Measurements from ENCODE around the gene ATP9A. TPM values are rescaled to one million over a fixed set of nuclear protein-coding genes. Genes with fewer than 3 reads are reported as not detected.

ATP9A gene
- total RNA-seq, 1 donor from 2014 or later: 24.6 TPM

DNA sequence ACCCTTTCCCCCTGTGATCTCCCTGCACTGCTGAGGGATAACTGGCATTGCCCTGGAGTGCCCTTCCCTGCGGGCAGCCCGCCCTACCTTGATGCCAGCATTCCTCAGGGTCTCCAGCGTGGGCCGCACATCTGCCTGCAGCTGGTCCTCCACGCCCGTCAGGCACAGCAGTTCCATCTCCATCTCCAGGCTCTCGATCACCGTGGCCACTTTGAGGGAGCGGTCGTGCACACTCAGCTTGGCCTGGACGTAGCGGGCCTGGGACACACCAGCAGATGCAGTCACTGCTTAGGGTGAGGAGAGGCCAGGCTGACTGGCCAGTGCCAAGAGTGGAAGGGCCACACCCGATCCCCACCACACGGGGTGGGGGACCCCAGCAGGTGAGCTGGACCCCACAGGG is 143.1 kb downstream of the ATP9A start:
- no peak for DNase-seq

DNA sequence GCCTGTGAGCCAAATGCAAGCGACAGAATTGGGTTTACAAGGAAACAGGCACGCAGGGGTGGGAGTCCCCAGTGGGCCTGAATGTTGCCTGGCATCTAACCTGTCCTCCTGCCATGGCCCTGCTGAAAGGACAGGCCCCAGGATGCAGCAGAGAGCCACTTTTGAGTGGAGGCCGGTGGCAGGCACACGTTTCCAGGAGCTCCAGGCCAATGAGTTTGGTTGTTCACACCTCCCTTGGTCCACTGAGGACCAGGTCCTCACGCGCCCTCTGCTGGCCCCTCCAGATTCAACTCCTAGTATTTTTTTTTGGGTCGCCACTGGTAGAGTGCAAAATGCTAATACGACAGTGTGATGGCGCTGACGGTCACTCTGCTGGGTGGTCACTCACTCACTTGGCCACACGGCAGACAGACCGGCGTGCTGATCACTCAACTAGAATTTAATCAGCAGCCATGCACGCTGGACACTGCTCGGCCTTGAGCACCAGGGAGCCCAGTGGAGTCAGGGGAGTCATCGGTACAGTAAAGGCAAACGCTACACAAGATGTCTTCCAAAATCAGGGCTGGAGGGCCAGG is 143.9 kb downstream of the ATP9A start:
- DNase-seq: peak; percentile 15

DNA sequence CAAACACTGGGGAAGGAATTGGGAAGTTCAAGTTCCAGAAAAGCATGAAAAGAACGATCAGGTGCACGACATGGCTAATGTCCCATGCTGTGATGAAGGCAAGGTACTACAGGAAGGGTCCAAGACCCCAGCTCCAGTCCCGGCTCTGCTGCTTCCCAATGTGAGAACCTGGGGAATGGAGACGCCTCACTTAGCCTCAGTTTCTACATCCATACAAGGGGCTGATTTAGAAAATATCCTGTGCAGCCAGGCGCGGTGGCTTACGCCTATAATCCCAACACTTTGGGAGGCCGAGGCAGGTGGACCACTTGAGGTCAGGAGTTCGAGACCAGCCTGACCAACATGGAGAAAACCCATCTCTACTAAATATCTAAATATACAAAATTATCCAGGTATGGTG is 144.9 kb downstream of the ATP9A start:
- no peak for DNase-seq

DNA sequence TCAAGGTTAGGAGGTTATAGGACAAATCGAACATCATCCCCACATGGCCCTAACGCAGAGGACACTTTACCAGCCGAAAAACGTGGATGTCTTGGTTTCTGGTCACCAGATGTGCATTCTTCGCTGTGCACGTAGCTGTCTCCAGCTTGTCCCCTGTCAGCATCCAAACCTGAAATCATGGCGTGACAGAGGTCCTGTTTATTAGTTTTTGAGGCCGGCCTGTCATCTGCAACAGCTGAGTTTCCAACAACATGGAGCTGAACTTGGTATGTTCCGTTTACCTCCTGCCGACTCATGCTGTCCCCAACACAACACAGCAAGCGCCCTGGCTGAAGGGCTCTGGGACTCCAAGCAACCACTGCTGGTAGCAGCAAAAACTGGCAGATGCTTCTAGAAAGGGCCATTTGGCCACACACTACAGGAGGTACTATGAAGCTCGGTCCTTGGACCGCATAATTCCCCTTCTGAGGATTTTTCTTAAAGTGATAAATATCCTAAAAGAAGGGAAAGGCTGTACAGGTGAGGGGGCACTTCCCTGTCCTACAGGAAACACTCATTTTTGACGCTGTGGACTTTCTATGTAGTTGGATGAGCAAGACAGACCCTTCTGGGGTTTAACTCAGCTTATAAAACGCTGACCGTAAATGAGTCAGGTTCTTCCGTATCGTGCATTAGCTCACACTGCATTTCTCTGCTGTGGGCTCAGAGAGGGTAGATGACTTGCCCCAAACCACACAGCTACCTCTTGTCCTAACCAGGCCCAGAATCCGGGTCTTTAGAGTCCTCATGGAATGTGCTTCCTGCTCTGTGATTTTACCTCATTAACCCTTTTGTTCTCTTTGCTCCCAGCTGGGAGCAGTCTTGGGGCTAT is 146.0 kb downstream of the ATP9A start:
- peak; percentile 54 for DNase-seq

DNA sequence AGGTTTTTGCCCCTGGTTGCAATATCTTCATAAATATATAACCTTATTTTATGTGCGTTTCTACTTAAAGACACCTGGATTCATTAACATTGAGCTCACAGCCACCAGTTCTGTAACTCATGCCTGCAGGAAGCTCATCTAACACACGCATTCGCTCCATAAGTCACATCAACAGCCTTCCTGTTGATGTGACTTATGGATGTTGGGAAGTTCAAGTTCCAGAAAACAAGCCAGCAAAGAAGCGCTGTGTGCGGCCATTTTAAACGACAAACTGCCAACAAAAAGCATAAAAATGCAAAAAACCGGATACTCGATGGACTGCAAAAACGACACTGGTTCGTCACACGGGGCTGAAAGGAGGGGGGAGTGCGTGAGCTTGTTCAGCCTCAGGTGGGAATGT is 147.8 kb downstream of the ATP9A start:
- DNase-seq: peak; percentile 72

DNA sequence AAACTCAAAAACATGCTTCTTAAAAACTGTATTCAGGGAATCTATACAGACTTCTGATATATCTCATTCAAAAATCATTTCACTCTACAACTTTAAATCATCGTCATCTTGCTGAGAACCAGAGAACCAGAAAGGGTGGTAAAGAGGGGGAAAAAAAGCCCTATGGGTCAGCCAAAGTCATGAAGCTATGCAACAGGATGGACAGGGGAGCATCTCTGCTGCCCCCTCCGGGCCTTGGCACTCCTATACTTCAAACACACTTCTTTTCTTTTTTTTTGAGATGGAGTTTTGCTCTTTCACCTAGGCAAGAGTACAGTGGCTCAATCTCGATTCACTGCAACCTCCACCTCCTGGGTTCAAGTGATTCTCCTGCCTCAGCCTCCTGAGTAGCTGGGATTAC is 152.1 kb downstream of the ATP9A start:
- DNase-seq: no peak

DNA sequence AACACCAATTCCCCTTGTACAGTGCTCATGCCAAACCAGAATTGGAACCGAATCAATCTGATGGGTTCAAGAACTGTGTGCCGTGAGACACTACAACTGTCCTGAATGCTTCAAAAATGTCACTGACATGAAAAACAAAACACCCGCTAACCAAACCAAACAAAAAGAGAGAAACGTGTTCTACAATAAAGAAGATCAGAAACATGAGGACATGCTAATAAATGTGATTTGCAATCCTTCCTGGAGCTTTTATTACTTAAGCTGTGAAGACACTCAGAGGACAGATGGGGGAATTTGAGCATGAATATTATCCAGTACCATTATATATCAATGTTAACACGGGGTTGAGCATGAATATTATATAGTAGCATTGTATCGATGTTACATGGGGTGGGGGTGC is 153.5 kb downstream of the ATP9A start:
- peak; percentile 67 for DNase-seq

DNA sequence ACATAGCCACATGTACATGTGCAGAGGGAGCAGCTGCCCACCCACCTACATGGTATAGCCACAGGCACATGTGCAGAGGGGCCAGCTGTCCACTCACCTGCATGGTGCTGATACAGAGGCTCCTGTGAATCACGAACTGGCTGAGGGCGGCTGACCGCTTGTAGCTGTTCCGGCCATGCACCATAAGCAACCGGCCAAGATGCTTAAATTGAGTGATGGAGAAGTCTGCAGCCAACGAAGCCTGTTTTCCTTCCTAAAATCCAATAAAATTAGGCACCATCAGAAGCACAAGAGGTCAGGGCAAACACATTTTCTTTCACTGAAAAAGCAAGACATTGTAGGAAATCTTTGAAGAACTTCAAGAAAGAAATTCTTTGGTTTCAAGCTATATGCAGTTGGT is 154.6 kb downstream of the ATP9A start:
- no peak for DNase-seq

DNA sequence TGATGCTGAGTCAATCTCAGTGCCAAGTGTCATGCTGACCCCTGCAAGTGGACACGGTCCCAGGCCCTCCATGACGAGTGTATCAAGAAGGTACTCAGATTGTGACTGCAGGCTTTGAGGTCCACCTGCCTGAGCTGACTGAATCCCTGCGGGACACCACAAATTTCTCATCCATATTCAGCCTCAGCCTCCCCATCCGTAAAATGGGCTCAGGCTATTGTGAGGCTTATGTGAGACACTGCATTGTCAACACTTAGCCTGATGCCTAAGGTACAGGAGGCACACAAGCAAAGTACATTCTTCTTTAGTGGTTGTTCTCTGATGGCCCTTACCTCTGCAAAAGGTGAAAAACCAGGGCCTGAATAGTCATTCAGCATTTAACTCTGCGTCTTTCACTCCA is 155.3 kb downstream of the ATP9A start:
- DNase-seq: no peak

DNA sequence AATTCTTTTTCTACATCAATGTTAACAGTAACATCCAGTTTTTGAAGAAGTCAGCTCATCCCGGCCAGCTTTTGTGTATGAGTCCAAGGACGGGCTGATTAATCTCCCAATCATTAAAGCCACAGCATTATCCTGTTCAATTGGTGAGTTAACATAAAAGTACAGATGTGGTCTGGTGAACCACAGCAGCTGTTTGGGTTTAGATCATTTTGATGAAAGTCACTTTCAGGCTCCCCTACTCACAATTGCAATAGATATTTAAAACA is 156.6 kb downstream of the ATP9A start:
- DNase-seq: no peak

DNA sequence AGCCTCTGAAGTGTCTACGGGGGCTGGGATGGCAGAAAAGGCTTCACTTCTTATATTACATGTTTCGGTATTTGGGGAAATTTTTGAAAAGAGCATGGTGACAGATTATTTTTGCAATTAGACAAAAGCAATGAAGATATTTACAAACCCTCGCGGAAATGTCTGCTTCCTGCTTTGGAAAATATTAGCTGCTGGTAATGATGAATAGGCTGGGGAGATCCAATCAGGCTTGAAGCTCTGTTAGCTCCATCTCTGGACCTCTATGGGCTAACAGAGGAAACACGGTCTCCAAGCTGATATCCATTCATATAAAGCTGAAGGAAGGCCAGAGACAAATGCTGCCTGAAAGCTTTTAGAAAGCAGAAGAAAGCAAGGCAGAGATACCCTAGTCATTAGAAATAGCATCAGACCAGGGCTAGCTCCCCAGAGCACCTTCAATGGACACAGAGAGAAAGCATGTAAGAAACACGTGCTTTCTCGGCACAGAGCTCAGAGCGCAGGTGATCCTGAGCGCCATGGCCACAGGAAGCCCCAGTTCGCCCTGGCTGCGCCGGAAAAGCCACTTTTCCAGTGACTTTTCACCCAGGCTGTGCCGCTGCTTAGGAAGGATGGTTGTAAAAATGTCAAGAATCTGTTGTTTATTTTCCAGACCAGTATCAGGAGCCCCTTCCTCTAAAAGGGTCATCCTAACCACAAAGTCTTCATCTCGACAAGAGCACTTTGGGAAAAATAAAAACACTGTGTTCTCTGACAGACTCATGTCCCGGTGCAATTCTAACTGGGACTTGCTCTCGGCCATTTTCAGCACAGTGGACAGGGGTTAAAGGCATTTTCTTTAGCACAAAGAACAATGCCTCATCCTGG is 157.2 kb downstream of the ATP9A start:
- DNase-seq: no peak

DNA sequence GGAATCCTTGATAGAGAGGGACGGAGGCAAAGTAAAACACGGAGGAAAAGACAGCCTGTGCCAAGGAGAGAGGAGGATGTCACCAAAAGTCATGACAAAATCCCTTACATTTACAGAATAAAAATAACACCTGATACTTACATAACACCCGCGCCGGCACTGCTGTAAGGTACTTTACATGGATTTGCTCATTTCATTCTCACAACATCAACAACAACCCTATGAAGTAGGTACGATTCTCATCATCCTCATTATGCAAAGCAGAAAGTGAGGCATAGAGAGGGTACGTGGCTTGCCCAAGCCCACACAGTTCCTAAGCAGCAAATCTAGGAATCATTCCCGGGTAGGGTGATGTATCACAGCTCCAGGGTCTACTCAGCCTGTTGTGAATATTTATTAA is 158.1 kb downstream of the ATP9A start:
- DNase-seq: no peak

DNA sequence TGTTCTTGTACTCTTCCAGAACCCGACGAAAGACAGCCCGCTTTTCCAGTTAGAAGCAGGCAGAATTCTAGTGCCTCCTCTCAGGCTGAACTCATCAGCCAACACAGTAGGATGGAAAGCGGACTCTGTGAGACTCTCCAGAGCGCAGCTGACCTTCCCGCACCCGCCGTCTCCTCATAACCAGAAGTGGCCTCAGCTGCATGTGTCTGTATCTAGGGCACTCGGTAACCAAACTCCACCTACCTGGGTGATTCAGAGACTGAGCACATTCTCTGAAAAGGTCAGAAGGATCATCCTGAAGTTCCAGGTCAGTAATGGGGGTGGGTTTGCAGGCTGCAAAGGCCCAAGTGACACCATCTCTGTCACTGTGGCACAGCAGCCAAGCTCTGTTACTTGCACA is 158.9 kb downstream of the ATP9A start:
- no peak for DNase-seq

DNA sequence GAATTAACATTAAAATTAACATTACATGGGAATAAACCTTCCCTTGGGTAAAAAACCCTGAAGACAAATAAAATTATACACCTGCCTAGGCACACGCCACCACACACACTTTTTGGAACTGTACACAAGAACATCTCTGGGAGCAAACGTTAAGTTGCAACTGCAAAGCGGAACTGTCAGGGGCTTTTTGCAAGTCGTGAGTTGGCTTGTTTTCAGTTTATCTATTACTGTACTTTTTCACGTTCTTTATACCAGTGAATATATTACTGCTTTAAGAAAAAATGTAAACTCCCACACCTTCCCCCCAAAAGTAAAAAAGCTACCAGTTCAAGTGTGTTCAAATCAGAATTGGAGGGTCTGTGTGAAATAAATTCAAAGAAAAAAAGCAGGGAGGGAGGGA is 160.1 kb downstream of the ATP9A start:
- DNase-seq: no peak

DNA sequence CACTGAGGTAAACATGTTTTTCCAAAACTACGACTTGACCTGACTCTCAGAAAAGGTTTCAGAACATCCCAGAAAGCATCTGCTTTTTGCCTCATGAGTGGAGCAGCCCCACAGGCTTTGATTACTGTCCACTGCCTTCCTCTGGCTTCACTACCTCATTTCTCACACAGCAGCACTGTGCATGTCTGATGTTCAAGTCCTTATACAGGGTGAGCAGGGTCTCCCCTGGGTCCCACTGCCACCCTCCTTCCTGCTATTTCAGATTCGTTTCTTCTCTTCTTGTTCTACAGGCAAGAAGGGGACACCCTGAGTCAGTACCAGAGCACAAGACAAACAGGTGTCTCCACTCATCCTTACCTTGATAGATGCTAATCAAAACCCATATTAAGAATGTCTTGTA is 161.0 kb downstream of the ATP9A start:
- DNase-seq: no peak

DNA sequence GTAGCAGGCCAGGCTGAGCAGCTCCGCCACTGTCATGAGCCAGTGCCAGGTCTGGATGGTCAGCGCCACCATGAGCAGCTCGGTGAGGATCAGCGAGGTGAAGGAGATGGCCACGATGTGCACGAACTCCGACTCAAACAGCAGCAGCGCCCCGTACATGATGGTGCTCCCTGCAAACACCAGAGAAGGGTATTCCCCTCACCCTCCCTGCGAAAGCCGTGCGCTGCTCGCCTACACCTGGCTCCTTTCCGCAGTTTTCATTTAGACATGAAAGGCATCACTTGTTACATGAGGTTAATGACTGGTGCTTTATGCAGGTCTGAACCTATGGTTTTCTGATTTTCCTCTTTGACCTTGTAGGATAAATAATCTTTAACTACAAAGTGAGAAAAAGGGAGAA is 163.3 kb downstream of the ATP9A start:
- DNase-seq: no peak

DNA sequence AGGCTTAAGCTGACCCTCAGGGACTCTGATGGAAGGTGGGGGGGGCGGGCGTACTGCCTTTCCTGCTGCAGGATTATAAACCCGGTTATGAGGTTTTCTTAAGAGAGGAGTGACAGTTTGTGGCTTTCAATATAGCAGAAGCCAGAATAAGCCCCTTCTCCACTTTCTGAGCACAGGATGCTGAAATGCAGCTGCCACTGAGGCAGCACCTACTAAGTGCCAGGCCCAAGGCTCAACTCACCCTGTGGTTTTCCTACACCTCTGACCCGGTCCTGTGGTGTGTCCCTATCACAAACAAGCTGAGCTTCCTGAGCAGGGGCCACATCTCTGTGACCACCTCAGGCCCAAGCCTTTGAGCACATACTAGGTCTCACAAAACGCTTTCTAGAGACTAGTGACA is 166.1 kb downstream of the ATP9A start:
- no peak for DNase-seq

DNA sequence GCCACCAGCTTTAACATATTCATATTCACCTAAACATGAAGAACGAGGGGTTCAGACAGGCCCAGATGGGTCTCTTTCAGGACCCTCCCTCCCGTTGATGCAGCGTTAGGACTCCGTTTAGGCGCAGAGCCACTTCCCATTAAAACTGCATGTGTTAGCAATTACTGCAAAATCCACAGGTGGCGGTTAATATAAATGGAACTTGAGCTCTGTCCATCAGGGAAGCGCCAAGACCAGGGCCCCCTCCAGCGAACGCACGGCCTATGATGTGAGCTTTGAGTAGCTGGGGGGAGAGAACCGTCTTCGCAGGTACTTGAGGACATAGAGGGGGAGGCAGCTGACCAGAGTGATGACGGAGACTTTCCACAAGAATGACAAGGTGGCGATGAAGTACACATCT is 167.2 kb downstream of the ATP9A start:
- DNase-seq: no peak

DNA sequence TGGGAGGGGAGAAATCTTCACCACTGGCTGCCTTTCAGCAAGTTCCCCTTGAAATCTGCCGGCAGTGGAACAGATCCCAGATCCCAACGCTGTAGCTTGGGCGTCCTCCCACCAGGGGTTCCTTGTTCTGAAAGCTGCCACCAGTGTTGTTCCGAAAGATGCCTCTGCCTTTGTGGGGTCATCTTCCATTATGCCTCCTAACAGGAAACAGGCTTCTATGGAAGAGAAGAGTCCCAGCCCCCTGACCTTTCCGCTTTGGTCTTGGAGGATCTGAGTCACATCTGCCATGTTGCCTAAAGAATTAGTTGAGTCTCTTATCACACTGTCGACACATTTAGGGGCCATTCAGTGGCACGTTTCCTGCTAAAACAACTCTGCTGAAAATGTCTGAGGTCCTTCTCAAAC is 168.2 kb downstream of the ATP9A start:
- peak; percentile 68 for DNase-seq

DNA sequence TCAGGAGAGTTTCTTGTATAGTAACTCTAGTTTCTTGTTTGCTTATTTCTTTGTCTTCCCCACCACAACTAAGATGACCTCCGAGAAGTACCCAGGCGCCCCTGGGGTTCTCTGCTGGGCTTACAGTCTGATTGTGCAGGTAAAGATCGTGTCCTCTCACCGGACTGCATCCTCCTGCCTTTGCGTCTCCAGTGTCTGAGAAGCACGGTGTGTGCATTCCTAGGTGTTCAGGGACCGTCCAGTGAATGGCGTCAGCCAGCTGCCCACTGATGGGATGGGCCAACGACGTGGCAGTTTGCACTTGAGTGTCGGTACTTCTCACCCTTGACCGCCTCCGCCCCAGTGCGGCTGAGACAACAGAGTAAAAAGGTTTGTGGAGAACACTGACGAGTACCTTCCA is 169.6 kb downstream of the ATP9A start:
- DNase-seq: no peak

DNA sequence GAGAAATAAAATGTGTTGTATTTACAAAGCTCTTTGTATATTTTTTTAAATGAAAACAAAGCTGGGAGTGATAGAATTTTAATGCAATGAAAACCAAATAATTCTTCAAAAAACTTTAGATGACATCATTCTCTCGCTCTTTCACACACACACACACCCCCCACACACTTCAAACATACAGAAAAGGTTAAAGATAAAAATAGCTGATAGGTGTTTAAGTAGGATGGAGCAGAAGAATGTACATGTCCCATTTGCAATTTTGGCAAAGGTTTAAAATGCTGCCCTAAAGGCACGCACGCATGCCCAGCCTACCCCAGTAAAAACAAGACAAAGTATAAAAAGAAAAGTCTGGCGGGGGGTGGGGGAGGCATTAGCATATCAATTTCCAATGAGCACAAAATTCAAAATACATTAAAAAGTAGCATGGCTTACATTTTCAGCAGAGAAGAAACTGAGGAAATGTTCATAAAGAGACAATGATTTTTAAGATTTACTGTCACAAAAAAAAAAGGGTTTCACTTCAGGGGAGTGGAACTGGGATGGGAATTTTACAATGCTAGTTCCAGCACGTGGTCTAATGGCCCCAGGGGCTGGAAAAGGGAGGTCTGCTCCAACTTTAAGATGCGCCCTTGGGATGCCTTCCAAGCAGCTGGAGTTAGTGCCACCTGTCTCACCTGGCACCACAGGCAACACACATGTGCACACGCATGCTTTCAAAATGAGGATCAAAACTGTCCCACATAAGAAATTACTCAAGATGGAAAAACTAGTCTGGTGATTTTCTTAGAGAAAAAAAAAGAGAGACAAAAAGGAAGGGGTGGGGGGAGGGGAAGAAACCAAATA is 170.6 kb downstream of the ATP9A start:
- no peak for DNase-seq

DNA sequence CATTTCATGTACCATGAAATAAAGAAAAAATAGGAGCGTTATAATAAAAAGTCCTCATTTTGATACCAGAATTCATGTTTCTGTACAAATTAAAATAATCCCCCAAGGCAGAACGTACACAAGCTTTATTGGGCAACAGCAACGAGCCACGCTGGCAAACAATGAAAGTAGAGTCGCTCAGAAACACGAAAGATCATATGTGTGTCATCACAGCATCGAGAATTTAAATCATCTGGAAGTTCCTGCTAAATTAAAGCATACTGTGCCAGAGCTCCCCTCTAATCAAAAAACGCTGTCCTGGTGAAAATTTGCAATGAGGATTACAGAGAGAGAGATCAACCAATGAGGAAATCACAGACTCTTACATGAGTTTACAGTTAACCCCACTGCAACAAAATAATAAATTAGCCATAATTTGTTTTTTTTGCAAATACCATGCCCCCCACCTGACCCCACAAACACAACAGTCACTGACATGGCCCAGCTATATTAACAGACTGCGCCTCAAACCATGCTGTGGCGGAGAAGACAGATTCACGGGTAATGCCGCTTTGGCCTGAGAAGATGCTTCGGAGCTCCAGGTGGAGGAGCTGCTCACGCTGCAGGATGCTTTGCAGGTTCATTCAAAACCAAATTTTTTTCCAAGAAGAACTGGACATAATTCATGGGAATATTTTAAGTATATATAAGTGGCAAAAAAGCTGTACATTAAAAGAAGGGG is 171.4 kb downstream of the ATP9A start:
- DNase-seq: peak; percentile 93

Measured in skin of body (tissue), 2 donors.